Ramos (cell line): ENCODE results near the gene CYSLTR2.
"Not testable (repeated sequence)": the region's sequence is repeated elsewhere in the genome, so short reads cannot be mapped to it uniquely, and the experiment has no call there.

Experiments
- in situ Hi-C: fragments of 300-500 bp; cut with MboI; formaldehyde crosslinking; loops from one replicate; pipeline ENCODE4 v1.14.3; 2022; ENCODE audit warnings: low sequenced_read_pairs; ENCODE audit not compliant: unreplicated experiment

The CYSLTR2 gene

DNA sequence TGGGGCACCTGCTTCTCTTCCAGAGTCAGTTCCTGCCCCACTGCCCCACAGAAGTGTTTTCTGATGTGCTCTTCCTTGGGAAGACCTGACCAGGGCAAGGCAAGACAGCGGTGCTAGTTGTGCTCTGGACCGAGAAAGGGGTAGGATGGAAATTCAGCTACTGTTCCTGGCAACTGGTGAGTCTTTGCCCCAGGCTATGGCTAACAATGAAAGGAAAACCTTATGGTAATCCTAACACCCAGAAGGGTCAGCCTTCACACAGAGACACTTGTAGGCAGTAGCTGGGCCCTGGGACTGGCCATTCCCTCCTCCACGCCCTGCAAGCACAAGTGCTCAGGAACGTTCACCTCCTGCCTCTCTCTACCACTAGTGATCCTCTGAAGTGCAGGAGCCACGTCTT is 9.6 kb upstream of the CYSLTR2 start:
- in situ Hi-C loops = no loop called here

DNA sequence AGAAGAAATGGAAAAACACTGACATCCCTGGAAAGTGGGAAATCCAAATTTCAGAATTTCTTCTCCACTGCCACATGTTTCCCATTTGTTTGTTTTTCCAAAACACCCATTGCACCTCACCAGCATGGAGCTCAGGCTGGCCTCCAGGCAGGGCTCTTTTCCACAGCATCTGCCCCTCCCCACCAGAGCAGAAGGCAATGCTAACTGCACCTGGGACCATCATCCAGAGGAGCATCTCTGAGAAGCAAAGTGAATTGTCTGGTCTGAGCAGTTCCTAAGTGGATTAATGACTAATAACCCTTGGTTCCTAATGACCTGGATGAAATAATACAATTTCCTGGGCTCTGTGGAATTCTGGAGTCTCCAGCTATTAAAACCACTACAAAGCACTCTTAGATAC is 8.8 kb upstream of the CYSLTR2 start:
- in situ Hi-C loops = no loop called here

DNA sequence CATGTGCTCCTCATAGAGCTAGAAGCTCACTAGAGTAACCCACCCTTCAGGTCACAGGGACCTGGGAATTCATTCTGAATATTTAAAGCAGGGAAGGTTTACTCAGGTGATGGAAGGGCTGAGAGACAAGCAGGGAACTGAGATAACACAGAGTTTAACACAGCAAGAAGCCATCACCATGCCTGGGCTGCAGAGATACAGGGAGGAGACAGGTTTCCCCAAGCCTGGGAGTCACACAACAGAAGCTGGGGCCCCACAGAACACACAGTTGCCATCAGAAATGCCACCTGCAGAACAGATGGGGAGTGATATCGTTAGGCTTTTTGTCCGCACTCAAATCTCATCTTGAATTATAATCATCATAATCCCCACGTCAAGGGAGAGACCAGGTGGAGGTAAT is 7.9 kb upstream of the CYSLTR2 start:
- in situ Hi-C loops = no loop called here

DNA sequence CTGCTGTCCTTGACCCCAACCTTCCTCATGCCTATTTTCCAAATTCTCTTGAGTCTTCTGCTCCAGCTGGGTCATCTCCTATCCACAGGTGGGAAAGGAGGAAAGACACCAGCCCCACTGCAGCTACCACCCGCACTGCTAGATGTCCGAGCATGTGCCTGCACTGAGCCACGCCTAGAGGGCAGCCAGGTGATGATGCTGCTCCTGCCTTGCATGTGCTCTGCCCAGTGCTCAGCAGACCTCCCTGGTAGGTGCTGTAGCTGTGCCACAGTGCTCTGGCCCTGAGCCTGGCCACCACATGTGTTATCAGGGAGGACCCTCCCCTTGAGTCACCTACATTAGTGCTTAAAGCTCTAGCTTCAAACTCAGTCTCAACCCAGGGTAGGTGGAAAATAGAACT is 6.9 kb upstream of the CYSLTR2 start:
- in situ Hi-C loops = no loop called here

DNA sequence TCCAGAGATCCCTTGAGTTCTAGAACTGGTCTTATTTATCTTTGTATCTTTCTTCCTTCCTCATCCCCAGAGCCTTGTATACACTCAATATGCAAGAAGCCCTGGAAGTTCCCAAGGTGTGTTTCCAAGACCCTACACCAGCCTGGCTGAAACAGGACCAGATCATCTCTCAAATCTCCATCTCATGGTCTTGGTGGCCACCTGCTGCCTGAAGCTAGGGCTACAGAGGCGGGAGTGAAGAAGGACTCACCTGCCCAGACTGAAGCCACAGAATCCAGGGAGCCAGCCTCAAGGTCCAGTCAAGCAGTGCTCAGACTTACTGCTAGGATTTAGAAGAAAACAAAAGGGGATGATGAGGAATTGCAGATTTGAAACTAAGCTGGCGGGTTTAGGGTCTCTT is 6.1 kb upstream of the CYSLTR2 start:
- in situ Hi-C loops = no loop called here

DNA sequence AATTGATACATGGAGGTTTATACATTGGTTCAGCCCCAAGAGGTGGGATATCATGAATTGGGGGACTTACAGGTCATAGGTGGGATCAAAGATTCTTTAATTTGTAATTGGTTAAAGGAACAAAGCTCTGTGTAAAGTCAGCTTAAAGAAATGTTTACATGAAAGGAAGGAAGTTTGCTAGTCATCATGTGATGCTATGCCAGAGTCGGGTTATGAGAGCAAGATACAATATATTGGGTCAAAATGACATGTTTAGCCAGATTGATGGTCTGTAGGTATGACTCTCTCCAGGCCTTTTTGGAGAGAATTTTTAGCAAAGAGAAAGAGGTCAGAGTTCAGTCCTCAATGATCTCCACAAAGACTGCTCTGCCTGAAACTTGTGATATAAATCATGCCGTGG is 5.3 kb upstream of the CYSLTR2 start:
- in situ Hi-C loops = no loop called here

DNA sequence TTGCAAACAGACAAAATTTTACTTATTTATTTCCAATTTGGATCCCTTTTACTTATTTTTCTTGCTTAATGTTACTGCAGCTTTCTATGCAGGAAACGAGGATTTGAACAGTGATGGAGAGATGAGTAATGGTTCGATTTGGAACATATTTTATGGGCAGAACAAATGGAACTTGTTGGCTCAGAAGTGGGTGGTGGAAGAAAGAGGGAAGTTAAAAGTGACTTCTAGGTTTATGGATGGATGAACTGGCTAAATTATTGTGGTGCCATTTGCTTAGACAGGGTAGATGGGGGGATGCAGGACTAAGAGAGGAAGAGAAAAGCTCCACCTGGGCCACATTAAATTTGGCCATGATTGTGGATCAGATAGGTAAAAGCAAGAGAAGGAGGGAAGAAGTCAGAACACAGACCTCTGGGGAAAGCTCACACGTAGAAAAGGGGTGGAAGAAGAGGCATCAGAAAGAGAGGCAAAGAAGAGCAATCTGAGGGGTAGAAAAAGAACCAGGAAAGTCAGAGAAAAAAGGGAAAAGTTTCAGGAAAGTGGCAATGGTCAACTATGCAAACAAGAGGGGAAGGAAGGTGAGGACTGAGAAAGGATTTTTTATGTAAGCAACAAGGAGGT is 768 bp upstream of the CYSLTR2 start:
- in situ Hi-C loops = no loop called here

DNA sequence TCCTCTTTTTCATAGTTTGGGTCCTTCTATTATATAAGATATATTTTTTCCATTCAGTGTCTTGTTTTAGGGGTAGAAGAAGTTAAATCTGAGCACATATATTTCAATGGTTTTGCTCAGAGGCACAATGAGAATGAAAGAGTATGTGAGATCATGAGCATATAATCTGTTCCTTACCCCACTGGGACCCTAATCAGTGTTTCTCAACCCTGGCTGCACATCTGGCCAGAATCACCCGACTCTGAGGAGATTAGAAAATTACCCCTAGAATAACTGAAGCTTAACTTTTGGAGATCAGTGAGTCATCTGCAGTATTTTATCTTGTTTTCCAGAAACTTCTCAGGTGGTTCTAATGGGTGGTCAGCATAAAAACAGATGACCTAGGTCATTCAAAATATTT is 782 bp downstream of the CYSLTR2 start:
- in situ Hi-C loops = no loop called here

DNA sequence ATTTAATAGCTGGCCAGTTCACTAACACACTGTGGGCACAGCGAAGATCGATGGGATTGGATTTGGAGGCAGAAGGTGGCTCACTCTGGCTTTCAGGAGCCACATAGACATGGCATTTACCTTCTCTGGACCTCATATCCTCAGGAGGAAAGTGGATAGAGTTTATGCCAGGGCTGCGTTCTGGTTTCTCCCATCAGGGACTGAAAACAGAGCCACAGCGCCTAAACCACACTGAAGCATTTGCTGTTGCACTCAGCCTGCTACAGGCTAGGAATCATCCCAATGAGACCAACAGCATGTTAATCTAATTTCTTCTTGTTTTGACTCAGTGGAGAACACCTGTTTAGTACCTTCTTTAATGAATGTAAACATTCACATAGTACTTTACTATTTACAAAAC is 1.6 kb downstream of the CYSLTR2 start:
- in situ Hi-C loops = no loop called here

DNA sequence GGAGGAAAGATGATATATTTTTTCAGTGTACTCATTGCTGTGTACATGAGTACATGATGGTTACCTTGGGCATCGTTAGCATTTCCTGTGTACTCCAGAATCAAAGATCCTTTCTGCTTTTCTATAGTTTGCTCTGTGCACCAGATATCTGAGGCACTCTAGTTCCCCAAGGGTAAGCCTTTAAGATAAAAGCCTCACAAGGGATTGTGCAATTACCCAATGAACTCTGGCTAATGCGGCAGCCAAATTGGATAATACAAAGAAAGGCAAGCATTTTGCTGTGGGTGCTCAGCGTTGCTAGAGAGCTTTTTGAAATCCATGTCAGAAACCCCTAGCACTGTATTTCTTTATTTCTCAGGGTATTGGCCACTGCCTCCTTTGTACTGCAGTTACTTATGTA is 2.9 kb downstream of the CYSLTR2 start:
- in situ Hi-C loops = no loop called here

DNA sequence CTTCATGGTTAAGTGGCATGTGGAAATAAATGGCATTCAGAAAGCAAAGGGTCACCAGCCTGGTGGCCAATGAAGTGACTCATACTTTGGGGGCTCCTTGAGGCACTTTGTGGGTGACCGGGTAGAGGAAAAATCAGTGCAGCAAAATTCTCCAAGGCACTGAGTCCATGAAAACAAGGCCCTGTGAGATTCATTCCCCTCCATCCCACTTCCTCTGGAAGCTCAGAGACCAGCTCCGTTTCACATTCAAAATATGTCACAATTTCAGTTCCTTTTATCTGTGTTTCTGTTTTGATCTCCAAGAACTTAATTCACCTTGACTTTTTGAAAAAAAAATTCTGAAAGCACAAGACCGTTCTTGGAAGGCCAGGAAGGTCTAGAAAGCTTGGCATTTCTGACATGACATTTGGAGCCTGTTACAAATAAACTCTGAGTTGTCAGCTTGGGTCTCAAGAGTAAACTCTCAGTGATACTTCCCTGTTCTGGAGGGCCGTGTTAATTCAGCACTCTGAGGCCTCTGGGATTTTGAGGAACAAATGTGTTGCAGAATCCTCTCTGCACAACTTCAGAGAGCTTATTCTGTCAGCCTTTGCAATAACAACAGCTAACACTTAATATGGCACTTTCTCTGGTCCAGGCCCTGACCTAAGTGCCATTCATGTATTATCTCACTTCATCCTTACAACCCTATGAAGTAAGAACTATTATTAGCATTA is 6.8 kb downstream of the CYSLTR2 start:
- in situ Hi-C loops = no loop called here

DNA sequence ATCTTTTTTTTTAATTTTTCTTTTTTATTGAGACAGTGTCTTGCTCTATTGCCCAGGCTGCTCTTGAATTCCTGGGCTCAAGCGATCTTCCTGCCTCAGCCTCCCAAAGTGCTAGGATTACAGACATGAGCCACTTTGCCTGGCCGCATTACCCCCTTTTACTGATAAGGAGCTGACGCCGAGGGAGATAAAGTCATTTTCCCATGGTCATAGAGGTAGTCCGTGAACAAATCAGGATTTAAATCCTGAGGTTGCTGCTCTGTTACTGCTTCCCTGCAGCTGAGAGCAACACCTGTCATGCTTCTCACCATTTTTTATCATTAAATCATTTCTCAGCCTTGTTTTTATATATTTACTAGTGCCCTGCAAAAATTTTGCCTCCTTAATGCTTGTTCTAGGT is 7.4 kb downstream of the CYSLTR2 start:
- in situ Hi-C loops = no loop called here

DNA sequence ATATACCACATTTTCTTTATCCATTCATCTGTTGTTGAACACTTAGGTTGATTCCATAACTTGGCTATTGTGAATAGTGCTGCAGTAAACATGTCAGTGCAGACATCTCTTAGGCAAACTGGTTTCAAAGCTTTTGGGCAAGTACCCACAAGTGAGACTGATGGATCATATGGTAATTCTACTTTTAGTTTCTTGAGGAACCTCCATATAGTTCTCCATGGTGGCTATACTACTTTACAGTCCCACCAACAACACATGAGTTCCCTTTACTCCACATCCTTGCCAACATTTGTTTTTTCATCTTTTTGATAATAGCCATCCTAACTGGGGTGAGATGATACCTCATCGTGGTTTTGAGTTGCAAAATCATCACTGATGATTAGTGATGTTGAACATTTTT is 8.5 kb downstream of the CYSLTR2 start:
- in situ Hi-C loops = no loop called here

DNA sequence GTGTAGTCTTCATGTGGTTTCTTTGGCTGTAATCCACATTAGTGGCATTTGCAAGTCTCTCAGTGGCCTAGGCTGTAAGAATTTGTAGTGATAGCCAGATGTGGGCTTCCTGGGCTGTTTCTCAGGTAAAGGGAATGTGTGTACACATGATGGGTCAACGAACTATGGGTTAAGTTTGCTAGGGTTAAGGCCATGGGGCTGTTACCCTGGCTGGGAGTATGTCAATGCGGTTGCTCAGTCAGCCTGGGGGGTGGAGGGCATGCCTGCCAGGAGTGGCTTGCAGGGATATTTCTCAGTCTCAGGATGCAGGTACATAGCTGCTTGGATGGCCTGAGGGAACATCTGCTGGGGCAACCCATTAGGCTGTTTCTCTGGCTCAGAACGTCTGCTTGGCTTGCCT is 13.4 kb downstream of the CYSLTR2 start:
- in situ Hi-C loops = no loop called here

DNA sequence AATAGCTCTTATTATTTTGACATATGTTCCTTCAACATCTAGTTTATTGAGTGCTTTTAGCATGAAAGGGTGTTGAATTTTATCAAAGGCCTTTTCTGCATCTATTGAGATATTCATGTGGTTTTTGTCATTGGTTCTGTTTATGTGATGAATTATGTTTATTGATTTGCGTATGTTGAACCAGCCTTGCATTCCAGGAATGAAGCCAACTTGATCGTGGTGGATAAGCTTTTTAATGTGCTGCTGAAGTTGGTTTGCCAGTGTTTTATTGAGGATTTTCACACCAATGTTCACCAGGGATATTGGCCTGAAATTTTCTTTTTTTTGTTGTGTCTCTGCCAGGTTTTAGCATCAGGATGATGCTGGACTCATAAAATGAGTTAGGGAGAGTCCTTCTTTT is 17.7 kb downstream of the CYSLTR2 start:
- in situ Hi-C loops = not testable (repeated sequence)

DNA sequence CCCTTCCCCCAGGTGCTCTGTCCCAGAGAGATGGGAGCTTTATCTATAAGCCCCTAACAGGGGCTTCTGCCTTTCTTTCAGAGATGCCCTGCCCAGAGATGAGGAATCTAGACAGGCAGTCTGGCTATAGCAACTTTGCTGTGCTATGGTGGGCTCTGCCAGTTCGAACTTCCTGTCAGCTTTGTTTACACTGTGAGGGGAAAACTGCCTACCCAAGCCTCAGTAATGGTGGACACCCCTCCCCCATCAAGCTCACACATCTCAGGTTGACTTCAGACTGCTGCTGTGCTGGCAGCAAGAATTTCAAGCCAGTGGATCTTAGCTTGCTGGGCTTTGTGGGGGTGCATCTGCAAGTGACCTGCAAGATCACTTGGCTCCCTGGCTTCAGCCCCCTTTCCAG is 21.5 kb downstream of the CYSLTR2 start:
- in situ Hi-C loops = no loop called here

DNA sequence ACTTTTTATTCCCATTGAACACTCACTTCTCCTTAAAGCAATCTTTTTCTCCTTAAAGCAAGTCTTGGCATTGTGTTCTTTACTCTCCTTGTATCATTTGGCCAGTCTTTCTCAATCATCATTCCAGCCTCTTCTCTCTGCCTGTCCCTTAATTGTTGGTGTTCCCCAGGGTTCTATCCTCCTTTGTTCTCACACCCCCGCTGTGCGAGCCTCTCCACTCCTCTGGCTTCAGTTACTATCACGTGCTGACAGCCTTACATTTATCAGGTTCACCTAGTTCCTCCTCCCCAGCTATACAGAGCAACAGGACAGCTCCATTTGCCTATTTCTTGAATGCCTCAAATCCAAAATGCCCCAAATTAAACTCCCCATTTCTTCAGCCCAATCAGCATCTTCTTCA is 24.6 kb downstream of the CYSLTR2 start:
- in situ Hi-C loops = no loop called here

DNA sequence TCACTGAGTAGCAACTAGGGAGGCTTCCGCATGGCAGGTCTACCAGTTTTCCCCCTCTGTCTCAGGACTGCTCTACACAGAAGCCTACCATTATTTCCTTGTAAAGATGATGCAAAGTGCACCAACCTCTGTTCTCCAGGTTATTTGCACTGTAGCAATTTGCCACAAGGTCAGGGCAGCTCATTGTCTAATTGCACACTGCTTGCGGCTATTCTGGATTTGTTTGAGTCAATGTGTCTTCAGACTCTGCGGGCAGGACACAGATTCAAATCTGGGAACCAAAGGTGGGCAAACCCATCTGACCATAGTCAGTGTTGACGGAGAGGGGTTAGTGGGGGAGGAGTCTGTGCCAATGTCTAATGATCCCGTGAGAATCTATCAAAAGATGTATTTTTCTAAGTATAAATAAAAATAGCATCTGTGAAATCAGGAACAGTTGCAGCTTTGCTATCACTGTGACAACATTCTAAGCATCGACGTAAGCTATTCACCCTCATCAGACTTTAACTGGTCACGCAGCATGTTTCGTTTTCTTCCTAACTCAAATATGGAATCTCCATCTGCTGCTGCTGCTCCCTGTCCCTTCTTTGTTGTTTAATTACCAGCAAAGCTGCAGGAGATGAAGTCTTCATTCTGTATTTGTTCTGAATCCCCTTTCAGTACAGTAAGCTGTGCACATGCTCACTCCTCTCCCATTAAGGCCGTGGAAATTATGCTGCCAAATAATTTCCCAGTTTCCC is 26.4 kb downstream of the CYSLTR2 start:
- in situ Hi-C loops = no loop called here

DNA sequence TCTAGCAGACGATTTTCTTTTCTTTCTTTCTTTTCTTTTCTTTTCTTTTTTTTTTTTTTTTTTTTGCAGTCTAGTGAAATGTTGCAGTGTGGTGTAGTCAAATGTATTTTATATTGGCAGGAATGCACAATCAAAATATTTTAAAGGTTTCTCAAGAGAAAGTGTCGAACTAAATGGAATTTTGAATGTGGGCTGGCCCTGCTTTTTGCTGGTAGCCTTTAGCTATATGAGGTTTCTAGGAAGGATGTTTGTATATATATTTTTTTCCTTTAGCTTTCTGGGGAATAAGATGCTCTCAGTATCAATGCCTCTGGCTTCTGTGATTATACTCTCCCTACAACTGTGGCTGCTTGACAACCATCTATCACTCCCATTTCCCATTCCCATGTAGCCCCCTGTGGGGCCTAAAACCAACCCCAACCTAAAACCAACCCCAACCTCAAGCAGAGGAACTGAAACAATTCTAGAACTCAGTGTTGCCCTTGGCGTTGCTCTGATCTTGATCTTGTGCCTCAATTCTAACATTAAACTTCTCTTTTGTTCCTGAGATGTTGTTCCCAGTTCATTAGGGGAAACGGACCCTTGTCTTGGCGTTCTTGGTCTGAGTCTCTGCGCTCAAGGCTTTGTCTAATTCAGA is 27.1 kb downstream of the CYSLTR2 start:
- in situ Hi-C loops = no loop called here

DNA sequence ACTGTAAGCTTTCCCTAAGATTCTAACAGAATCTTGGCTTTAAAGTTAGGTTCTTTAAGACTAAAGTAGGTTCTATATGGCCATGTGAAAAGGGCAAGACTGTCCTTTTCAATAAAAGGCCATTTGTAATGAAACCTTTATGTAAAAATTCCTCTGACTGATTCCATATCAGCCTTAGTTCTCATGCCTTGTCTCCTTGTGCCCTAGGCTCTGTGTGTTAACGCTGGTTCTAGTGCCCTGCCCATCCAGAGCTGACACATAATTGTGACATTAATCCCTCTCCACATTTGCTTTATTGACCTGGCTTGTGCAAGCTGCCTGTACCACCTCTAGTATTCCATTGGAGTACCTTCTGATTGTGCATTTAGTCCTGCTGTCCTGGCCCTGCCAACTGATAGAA is 28.2 kb downstream of the CYSLTR2 start:
- in situ Hi-C loops = no loop called here

DNA sequence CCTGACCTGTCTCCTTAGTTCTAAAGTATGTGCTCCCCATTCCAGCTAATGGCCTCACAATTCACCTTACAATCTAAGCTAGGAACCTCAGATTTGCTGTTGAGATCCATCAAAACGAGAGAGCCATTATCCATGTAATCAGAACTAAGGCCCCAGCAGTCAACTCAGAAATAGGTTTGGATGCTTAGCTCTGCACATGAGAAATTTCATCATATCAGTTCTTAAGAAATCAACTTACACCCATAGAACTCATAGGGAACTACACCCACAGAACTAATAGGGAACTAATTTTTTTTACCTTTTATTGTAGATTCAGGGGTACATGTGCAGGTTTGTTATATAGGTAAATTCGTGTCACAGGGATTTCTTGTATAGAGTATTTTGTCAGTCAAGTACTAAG is 28.7 kb downstream of the CYSLTR2 start:
- in situ Hi-C loops = no loop called here
